ENCODE measurements around the gene HAGH. TPM values are rescaled to one million over a fixed set of nuclear protein-coding genes. Genes with fewer than 3 reads are reported as not detected.

Gene HAGH
- total and polyA plus RNA-seq, 10 of the 15 experiments (the other 5 are each of a cell fraction or from before 2014, with no cell fraction given), result 2.0 to 50.1 (median 22.4) TPM

DNA sequence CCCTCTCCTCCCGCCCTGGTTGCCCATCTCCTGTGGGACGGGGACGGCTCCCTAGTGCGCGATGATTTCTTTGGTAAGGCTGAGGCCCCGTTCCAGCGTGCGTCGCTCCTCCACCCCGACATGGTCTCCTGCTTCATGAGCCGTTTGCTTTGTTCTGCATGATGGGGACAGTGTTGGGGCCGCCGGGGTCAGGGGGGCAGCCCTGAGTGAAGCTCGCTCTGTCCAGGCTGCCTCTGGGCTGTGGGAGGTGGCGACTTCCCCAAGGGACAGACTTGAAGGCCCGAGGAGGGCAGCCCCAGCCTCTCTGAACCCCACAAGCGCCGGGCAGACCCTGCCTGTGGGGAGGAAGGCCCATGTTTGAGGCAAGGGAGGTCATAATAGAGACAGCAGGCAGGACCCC, 67.7 kb downstream of the HAGH start:
- POLR2A ChIA-PET, result no interaction called here
- FAIRE-seq, result no peak
- BruUV-seq (replicated peaks), result no TSS peak
- Histone ChIP-seq H3K4me2 (ENCODE audit: control insufficient read depth, insufficient read depth) (no peak overlapping the region), H3K27ac (ENCODE audit: control insufficient read depth, insufficient read depth) (no peak overlapping the region), H3K36me3 (ENCODE audit: control insufficient read depth in 2 of 2, insufficient read depth in 2 of 2, low read length in 1 of 2) (peaks cover 0 to 6% of the 10 kb centered on the region in 2 experiments; a peak in 3 of 4 replicates), H3K4me3 (no peak overlapping the region), H3K4me1 (ENCODE audit: control insufficient read depth, insufficient read depth, low read length) (no peaks in the 10 kb centered on the region), H3K9ac (ENCODE audit: control insufficient read depth, insufficient read depth, low read length) (no peak overlapping the region), H4K20me1 (ENCODE audit: control insufficient read depth, insufficient read depth) (no peaks in the 10 kb centered on the region), H3K79me2 (ENCODE audit: control insufficient read depth, insufficient read depth, low read length) (no peaks in the 10 kb centered on the region), H3K9me3 (replicated peaks; ENCODE audit: control insufficient read depth, insufficient read depth, low read length) (no peaks in the 10 kb centered on the region), H2AFZ (ENCODE audit: control insufficient read depth, low read depth, low read length) (no peak overlapping the region), H3K27me3 (replicated peaks in 1 of 2; ENCODE audit: control insufficient read depth in 2 of 2, insufficient read depth in 2 of 2, low read length in 1 of 2) (no peaks in the 10 kb centered on the region)
- SMC1A ChIA-PET (ENCODE audit: uncharacterized antibody, unreplicated experiment), result no interaction called here
- in situ Hi-C loops (cut with MboI) (no loop called here), intact Hi-C loops (cut with micrococcal nuclease; ENCODE audit: unreplicated experiment) (no loop called here)
- no peak for ATAC-seq
- no peak for DNase-seq (ENCODE audit: low read depth, low spot score)
- 87% methylated on average over 17 of the region's 18 CpGs for WGBS (ENCODE audit: insufficient coverage, insufficient replicate concordance, low lambda C conversion rate, missing lambda C conversion rate)
- CTCF ChIA-PET, result no interaction called here
- RAD21 ChIA-PET (ENCODE audit: unreplicated experiment), result no interaction called here
- TF ChIP-seq JUNB (IDR thresholded peaks at IDR 0.05) (no peak), SREBF1 (IDR thresholded peaks at IDR 0.05; ENCODE audit: low read length) (no peak), ZNF687 (IDR thresholded peaks at IDR 0.05) (no peak), RB1 (IDR thresholded peaks at IDR 0.05; ENCODE audit: borderline replicate concordance) (no peak), BACH1 (IDR thresholded peaks at IDR 0.05; ENCODE audit: borderline replicate concordance) (no peak), JUND (IDR thresholded peaks at IDR 0.05; ENCODE audit: low read depth, low read length) (no peak), SMC3 (IDR thresholded peaks at IDR 0.05; ENCODE audit: borderline replicate concordance, low read length) (no peak), CREM (IDR thresholded peaks at IDR 0.05; ENCODE audit: low read depth) (no peak), SIX5 (IDR thresholded peaks at IDR 0.05; ENCODE audit: low read depth, low read length, severe bottlenecking) (no peak)
- TF ChIP-seq, protein P1, sequence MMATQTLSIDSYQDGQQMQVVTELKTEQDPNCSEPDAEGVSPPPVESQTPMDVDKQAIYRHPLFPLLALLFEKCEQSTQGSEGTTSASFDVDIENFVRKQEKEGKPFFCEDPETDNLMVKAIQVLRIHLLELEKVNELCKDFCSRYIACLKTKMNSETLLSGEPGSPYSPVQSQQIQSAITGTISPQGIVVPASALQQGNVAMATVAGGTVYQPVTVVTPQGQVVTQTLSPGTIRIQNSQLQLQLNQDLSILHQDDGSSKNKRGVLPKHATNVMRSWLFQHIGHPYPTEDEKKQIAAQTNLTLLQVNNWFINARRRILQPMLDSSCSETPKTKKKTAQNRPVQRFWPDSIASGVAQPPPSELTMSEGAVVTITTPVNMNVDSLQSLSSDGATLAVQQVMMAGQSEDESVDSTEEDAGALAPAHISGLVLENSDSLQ (IDR thresholded peaks at IDR 0.05), result no peak
- TF ChIP-seq, protein P2, sequence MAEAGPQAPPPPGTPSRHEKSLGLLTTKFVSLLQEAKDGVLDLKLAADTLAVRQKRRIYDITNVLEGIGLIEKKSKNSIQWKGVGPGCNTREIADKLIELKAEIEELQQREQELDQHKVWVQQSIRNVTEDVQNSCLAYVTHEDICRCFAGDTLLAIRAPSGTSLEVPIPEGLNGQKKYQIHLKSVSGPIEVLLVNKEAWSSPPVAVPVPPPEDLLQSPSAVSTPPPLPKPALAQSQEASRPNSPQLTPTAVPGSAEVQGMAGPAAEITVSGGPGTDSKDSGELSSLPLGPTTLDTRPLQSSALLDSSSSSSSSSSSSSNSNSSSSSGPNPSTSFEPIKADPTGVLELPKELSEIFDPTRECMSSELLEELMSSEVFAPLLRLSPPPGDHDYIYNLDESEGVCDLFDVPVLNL (IDR thresholded peaks at IDR 0.05; ENCODE audit: low read depth, low read length), result no peak
